Measurements from ENCODE around the gene NOP16. TPM values are rescaled to one million over a fixed set of nuclear protein-coding genes. Genes with fewer than 3 reads are reported as not detected.

NOP16 gene
- total and polyA plus RNA-seq, 2 donors from 2014 or later: 18.1 to 32.1 TPM

DNA sequence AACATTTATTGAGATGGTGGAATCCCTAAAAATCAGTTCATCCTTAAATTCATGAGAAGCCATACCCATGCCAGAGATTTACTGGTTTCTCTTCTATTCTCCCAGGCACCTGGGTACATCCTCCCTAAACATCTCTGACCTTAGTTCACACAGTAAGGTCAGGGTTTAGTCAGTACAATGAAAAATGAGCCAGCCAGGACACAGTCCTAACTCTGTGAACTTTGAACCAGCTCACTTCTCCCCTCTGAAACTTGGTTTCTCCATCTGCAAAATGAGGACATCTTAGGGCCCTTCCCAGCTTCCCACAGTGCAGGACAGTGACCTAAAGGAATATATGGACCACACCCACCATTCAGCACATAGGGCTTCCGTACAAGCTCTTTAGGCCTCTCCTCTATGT is 1.9 kb downstream of the NOP16 start:
- Histone ChIP-seq H3K36me3 (ENCODE audit: control insufficient read depth in 2 of 3, insufficient read depth in 3 of 3, low read length in 3 of 3) (peaks cover 0 to 23% (median 18%) of the 10 kb centered on the region in 3 donors), H3K27ac (ENCODE audit: low read depth in 2 of 2, low read length in 2 of 2) (no peak overlapping the region), H3K4me1 (ENCODE audit: control insufficient read depth in 2 of 3, insufficient read depth in 2 of 3, low read depth in 1 of 3, low read length in 3 of 3) (peaks cover 0 to 8% (median 6%) of the 10 kb centered on the region in 3 donors), H3K9me3 (ENCODE audit: control insufficient read depth in 2 of 3, insufficient read depth in 1 of 3, low read length in 3 of 3) (no peaks in the 10 kb centered on the region), H3K4me3 (ENCODE audit: low read length in 3 of 3) (no peak overlapping the region), H3K27me3 (ENCODE audit: control insufficient read depth, insufficient read depth, low read length) (no peaks in the 10 kb centered on the region), H3K9ac (ENCODE audit: low read length in 3 of 3) (no peak overlapping the region)
- intact Hi-C loops (cut with DNase I): no loop called here
- FAIRE-seq: no peak
- DNase-seq: no peak
- no peak for TF ChIP-seq CTCF (IDR thresholded peaks at IDR 0.05; ENCODE audit: borderline replicate concordance, extremely low read depth, insufficient read depth)

DNA sequence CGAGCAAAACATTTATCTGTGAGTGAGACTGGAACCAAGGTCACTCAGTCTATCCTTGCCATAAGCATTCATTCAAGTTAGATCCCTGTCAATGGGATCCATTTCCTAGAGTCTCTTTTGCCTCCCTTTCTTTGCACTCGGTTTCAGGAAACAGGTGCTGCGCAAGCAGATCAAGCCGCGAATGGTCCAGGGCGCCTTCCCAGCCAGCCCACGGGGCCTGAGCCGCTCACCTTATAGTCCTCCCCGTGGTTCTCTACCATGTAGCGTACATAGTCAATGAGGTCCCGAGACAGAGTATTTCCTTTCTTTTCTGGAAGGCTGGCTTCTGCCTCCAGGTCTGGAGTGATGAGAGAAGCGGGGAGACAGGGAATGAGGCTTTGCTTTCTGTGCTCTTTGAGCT is 3.4 kb downstream of the NOP16 start:
- intact Hi-C loops (cut with DNase I): no loop called here
- H3K9me3 ChIP-seq (ENCODE audit: control insufficient read depth in 2 of 3, insufficient read depth in 1 of 3, low read length in 3 of 3): no peaks in the 10 kb centered on the region
- H3K4me1 ChIP-seq (ENCODE audit: control insufficient read depth in 2 of 3, insufficient read depth in 2 of 3, low read depth in 1 of 3, low read length in 3 of 3): peaks cover 0 to 8% (median 6%) of the 10 kb centered on the region in 3 donors
- no peak overlapping the region for H3K9ac ChIP-seq (ENCODE audit: low read length in 3 of 3)
- no peak overlapping the region for H3K27ac ChIP-seq (ENCODE audit: low read depth in 2 of 2, low read length in 2 of 2)
- DNase-seq: peak in 1 of 5 donors; percentile 28
- no peak for TF ChIP-seq CTCF (IDR thresholded peaks at IDR 0.05; ENCODE audit: borderline replicate concordance, extremely low read depth, insufficient read depth)
- H3K27me3 ChIP-seq (ENCODE audit: control insufficient read depth, insufficient read depth, low read length): no peaks in the 10 kb centered on the region
- FAIRE-seq: no peak
- H3K4me3 ChIP-seq (ENCODE audit: low read length in 3 of 3): no peak overlapping the region
- peaks cover 0 to 15% (median 15%) of the 10 kb centered on the region in 3 donors for H3K36me3 ChIP-seq (ENCODE audit: control insufficient read depth in 2 of 3, insufficient read depth in 3 of 3, low read length in 3 of 3)

- Histone ChIP-seq H3K4me3 (ENCODE audit: low read length in 3 of 3) (no peak overlapping the region), H3K4me1 (ENCODE audit: control insufficient read depth in 2 of 3, insufficient read depth in 2 of 3, low read depth in 1 of 3, low read length in 3 of 3) (peaks cover 0 to 8% (median 6%) of the 10 kb centered on the region in 3 donors), H3K36me3 (ENCODE audit: control insufficient read depth in 2 of 3, insufficient read depth in 3 of 3, low read length in 3 of 3) (peaks cover 0 to 15% (median 15%) of the 10 kb centered on the region in 3 donors), H3K9ac (ENCODE audit: low read length in 3 of 3) (no peak overlapping the region), H3K27me3 (ENCODE audit: control insufficient read depth, insufficient read depth, low read length) (no peaks in the 10 kb centered on the region), H3K9me3 (ENCODE audit: control insufficient read depth in 2 of 3, insufficient read depth in 1 of 3, low read length in 3 of 3) (no peaks in the 10 kb centered on the region), H3K27ac (ENCODE audit: low read depth in 2 of 2, low read length in 2 of 2) (no peak overlapping the region)
- intact Hi-C loops (cut with DNase I): no loop called here
- DNase-seq (no peak), FAIRE-seq (no peak)
- TF ChIP-seq CTCF (IDR thresholded peaks at IDR 0.05; ENCODE audit: borderline replicate concordance, extremely low read depth, insufficient read depth): no peak
These were observed 4.0 kb downstream of the NOP16 start for GRCh38 chr5:176384366-176384930.

- FAIRE-seq (no peak), DNase-seq (no peak)
- no peaks in the 10 kb centered on the region for H3K27me3 ChIP-seq (ENCODE audit: control insufficient read depth, insufficient read depth, low read length)
- no peaks in the 10 kb centered on the region for H3K9me3 ChIP-seq (ENCODE audit: control insufficient read depth in 2 of 3, insufficient read depth in 1 of 3, low read length in 3 of 3)
- intact Hi-C loops (cut with DNase I): no loop called here
- H3K27ac ChIP-seq (ENCODE audit: low read depth in 2 of 2, low read length in 2 of 2): no peak overlapping the region
- H3K4me3 ChIP-seq (ENCODE audit: low read length in 3 of 3): no peak overlapping the region
- peaks cover 0 to 15% (median 15%) of the 10 kb centered on the region in 3 donors for H3K36me3 ChIP-seq (ENCODE audit: control insufficient read depth in 2 of 3, insufficient read depth in 3 of 3, low read length in 3 of 3)
- peaks cover 0 to 8% (median 6%) of the 10 kb centered on the region in 3 donors for H3K4me1 ChIP-seq (ENCODE audit: control insufficient read depth in 2 of 3, insufficient read depth in 2 of 3, low read depth in 1 of 3, low read length in 3 of 3)
- no peak overlapping the region for H3K9ac ChIP-seq (ENCODE audit: low read length in 3 of 3)
- TF ChIP-seq CTCF (IDR thresholded peaks at IDR 0.05; ENCODE audit: borderline replicate concordance, extremely low read depth, insufficient read depth): no peak
These were observed 4.4 kb downstream of the NOP16 start for GRCh38 chr5:176383961-176384360.
